Stimulated activated CD8-positive, alpha-beta memory T cell treated with anti-CD3 and anti-CD28 coated beads, Interleukin-15, amount 100 ng/mL, for 4 hours (primary cell): ENCODE measurements around the gene HECW1.
"Not testable (repeated sequence)": the region's sequence is repeated elsewhere in the genome, so short reads cannot be mapped to it uniquely, and the experiment has no call there.

Source experiments
- DNase-seq, 2 donors: peaks; one replicate each; pipeline ENCODE4 v3.0.0-alpha.2; 2020; ENCODE audit warnings: low read depth in 2 of 2

HECW1 gene

GRCh38 chr7:43465581-43466554 lies 353.4 kb downstream of the HECW1 start:
- DNase-seq, result no peak

GRCh38 chr7:43467406-43467805 lies 355.0 kb downstream of the HECW1 start:
- DNase-seq, result no peak

- DNase-seq, result no peak
These were observed 355.4 kb downstream of the HECW1 start for GRCh38 chr7:43467846-43468245.

GRCh38 chr7:43469051-43469450 lies 356.6 kb downstream of the HECW1 start:
- DNase-seq, result no peak

DNA sequence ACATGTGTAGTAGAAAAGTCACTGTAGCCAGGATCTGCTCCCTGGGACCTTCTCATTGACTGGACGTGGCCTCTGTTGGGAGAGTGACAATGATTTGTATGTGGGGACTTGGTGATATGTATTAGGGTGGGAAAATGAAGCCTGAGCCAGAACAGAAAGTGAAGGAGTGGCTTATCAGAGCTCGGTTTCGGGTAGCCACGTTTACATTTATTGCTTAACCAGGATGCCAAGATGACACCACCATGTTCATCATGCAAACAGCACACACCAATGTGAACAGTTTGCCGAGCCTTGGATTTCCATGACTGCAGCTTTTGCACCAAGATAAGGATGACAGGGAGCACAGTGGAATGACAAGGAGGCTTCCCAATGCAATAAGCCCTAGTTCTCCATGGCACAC lies 357.7 kb downstream of the HECW1 start:
- no peak for DNase-seq

DNA sequence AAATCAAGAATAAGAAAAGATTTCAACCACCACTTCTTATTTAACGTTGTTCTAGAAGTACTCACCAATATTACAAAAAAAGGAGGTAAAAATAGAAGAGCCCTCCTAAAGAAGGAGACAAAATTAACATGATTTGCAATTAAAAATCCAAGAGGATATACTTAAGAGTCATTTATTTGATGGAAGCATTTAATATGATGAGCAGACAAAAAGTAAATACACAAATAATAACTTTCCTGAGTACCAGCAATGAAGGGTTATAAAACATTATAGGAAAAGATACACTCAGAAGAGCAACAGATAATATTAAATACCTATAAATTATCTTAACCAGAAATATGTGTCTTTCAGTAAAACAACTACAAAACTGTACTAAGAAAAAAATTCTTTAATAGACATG lies 363.5 kb downstream of the HECW1 start:
- no peak for DNase-seq

GRCh38 chr7:43476896-43477295 lies 364.4 kb downstream of the HECW1 start:
- DNase-seq, result no peak

- no peak for DNase-seq
These were observed 366.6 kb downstream of the HECW1 start for GRCh38 chr7:43479042-43479441.

DNA sequence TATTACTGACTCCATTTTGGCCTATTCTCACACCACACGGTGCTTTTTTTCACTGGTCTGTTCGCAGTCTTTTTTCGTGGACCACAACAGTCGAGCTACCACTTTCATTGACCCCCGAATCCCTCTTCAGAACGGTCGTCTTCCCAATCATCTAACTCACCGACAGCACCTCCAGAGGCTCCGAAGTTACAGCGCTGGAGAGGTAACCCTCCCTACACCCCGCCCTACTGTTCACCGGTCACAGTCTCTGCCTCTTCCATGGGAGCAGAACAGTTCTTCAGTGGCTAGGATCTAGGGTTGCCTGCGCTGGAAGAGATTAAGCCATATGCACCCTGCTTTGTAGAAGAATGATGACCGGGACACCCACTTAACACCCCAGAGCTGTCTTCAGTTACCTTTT lies 367.1 kb downstream of the HECW1 start:
- no peak for DNase-seq

GRCh38 chr7:43480581-43480980 lies 368.1 kb downstream of the HECW1 start:
- DNase-seq, result no peak

DNA sequence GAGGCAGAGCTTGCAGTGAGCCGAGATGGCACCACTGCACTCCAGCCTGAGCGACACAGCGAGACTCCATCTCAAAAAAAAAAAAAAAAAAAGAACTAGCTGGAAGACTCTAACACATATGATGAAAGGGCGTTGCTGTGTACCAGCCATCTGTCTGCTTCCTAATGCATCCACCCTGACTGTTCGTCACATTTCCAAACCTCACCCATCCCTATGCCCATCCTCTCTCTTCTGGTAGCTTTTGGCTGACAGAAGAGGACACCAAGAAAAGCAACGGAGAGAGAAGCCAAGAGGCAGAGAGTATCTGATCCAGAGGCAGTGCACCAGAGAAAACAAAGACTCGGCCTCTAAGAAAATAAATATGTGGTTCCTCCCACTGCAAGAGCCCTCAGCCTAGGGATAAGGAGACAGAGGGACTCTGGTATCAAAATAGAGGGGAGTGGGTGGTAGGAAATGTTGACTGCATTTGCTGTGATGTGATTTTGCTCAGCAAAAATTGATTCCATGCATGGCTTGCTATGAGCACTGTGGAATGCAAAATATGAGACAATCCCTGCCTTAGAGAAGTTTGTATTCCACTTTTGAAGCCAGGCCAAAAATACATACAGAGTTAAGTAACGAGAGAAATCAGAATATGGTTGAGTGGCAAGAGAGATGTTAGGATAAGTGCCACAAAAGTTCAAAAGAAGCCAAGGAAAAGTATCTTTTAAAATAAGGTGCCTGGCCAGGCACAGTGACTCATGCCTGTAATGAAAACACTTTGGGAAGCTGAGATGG lies 369.6 kb downstream of the HECW1 start:
- DNase-seq, result no peak

DNA sequence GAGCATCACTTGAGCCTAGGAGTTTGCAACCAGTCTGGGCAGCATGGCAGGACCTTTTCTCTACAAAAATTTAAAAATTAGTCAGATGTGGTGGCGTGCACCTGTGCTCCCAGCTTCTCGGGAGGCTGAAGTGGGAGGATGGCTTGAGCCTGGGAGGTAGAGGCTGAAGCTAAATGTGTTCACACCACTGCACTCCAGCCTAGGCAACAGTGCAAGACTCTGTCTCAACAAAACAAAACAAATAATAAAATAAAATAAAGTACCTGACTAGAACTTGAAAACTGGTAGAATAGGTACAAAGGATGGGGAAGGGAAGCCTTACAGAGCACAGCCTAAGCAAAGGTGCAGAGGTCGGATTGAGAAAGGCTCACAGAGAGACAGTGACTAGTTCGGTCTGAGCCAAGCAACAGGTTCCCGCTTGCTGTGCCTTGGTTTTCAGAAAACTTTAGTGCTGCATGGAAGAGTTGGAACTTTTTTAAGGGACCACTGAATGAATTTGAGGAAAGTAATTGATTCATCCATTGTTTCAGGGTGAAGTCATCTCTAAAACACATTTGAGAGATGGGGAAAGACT lies 370.3 kb downstream of the HECW1 start:
- DNase-seq, result no peak

DNA sequence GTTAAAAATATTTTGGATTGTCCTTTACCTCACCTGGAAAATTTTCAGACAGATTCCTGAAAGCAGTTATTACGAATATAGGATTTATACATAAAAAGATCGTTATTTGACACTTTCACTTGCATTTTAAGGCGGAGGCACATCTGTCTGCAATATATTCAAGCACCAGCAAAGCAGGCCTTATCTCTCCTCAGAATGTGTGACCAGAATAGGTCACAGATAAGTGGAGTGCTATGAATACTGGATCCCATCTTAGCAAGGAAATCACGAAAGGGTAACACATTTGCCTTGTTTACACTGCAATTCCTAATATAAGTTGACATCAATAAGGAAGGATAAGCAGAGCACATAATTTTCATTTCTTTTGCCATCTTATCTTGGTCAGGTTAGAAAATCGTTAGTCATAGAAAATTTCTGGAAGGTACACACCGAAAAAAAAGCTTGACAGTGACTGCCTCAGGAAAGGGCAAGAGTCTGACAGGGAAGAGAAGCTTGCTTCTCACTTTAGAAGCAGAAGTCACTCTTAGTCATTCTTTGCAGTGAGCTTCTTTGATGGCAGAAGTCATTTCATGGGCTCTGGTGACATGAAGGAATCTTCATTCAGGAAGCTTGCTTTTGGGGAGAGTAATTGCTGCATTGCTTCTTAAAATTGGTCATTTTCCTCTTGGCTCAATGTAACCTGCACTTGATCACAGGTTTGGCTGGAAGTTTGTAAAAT lies 372.4 kb downstream of the HECW1 start:
- DNase-seq, result no peak

DNA sequence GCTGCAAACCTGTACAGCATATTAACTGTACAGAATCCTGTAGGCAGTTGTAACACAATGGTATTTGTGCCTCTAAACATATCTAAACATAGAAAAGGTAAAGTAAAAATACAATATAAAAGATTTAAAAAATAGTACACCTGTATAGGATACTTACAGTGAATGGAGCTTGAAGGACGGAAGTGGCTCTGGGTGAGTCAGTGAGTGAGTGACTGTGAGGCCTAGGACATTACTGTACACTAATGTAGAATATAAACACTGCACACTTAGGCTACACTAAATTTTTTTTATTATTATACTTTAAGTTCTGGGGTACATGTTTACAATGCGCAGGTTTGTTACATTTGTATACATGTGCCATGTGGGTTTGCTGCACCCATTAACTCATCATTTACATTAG lies 373.1 kb downstream of the HECW1 start:
- DNase-seq, result no peak

GRCh38 chr7:43486008-43486407 lies 373.6 kb downstream of the HECW1 start:
- DNase-seq, result not testable (repeated sequence)

GRCh38 chr7:43486634-43487033 lies 374.2 kb downstream of the HECW1 start:
- DNase-seq, result no peak

GRCh38 chr7:43487731-43488073 lies 375.3 kb downstream of the HECW1 start:
- DNase-seq, result no peak

GRCh38 chr7:43489257-43489656 lies 376.8 kb downstream of the HECW1 start:
- no peak for DNase-seq

- no peak for DNase-seq
These were observed 377.6 kb downstream of the HECW1 start for GRCh38 chr7:43490016-43490415.

DNA sequence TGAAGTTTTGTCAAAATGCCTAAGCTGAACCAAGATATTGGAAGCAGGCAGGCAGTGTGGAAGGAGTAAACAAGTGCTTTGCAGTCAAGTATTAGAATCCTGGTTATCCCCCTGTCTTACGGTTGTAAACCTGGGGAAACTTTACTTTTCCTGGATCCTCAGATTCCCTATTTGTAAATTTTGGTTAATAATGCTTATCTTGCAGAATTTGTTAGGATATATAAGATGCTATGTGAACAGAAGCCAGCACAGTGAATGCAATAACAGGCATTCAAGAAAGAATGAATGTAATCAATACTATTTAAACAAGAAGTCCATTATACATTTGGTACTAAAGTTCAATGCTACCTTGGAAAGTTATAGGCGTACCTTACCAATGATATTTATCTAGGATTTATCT lies 378.7 kb downstream of the HECW1 start:
- no peak for DNase-seq

DNA sequence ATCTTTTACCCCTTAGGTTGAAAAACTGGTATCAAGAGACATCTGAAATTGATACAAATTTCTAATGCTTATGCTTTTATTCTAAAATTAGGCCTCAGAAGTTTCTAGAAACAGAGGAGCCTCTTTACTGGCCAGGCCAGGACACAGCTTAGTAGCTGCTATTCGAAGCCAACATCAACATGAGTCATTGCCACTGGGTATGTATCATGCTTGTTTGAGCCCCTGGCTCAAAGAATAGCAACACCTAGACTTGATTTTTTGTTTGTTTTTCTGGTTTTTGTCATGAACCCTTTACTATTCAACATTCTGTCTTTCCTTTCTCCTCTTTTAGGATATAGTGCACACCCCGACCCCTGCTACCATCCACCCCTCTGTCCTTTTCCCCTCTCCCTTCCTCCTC lies 379.5 kb downstream of the HECW1 start:
- no peak for DNase-seq

DNA sequence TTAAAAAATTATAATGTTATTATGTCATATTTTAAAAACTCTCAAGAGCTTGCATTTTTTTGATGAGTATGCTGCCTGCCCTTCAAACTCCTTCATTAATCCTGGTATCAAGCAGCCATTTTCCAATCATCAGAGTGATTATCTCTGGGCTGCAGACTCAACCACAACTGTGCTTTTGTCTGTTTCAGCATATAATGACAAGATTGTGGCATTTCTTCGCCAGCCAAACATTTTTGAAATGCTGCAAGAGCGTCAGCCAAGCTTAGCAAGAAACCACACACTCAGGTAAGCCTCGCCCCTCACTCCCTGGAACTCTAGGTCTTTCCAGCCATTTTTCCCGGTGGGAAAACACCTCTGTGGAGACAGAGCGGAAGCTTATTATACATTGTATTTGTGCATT lies 380.4 kb downstream of the HECW1 start:
- no peak for DNase-seq
